GM21367 (cell line): ENCODE data around the gene SEZ6.

Experiments
- ATAC-seq: cut with Tn5 transposase; IDR thresholded peaks from one replicate; pipeline ENCODE4 v1.9.1; 2021; ENCODE audit not compliant: unreplicated experiment

SEZ6 gene

DNA sequence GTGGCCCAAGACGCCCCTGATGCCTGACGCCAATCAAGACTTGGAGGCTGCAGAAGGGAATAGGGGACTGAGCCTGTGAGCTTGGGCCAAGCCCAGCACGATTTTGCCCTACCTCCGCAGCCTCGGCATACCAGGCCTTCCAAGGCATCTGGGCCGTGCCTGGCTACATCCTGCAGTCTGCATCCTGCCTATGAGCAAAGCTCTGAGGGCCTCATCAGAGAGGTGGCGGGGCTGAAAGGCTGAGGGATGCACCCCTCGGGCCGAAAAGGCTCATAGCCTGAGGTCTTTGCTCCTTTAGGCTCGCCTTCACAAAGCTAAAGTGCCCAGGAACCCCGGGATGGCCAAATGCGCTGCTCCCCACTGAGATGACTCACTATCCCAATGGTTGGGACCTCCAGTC, 2.5 kb downstream of the SEZ6 start:
- ATAC-seq: no peak

DNA sequence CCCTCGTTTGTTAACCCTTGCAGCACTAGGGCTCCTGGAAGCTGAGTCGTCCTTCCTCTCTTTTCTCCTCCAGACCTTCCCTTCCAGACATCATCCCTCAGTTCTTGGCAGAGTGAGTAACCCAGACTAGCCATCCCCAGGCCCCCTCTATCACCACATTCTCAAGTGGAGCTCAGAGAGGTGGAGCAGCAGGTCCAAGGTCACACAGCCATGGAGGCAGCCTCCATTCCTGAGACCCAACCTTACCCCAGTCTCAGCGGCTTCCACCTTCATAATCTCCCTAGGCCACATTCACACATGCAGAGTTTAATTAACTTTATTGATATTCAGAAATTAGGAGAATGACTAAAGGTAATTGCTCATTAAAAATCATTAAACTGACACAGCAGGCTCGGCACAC, 3.0 kb downstream of the SEZ6 start:
- no peak for ATAC-seq

DNA sequence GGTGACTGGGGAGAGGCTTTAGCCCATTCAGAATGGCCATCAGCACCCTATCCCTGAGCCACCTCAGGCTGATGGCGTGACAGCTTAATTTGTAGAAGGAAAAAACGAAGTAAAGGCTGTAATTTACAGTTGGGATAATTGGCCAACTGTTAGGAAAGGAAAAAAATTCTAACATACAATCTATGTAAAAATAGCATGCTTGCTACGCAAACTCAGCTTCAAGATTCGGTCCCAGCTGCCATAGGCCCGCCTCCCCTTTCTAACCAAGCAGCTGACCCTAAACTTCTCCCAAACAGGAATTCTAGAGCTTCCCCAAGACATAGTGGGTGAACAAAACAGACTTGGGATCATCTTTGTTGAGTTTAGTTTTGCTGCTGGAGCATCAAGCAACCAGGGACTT, 4.9 kb downstream of the SEZ6 start:
- no peak for ATAC-seq

DNA sequence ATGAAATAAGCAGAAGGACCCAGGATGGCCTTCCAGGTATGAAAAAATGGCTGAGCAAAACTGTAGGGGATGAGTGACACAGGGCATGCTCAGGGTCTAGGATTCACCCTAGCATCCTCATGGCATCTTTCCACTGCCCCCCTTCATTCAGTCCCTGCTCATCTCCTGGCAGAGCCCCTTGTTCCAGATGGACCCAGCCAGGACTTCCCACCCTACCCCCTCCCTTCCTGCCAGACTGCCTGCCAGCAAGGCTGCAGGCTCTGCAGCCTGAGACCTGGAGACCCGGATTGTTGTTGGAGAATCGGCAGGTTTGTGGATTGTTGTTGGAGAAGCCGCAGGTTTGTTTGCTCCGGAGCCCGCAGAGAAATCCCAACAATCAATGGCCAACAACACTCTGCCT, 6.6 kb downstream of the SEZ6 start:
- no peak for ATAC-seq

DNA sequence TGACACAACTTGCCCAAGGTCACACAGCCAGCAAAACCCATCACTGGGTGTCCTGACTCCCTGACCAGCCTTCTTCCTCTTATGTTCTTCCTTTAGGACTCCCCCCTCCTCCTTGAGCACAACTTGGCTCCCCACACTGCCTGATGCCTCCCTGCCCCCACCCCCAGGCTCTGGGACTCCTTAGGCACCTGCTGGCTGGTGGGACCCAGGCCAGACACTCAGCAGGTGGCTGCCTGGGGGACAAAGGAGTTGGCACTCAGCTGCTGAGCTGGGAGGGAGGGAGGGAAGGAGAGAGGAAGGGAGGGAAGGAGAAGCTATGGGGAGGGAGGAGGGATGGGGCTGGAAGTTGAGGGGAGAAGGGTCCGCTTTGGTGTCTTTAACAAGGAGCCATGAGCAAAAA, 8.0 kb downstream of the SEZ6 start:
- no peak for ATAC-seq

DNA sequence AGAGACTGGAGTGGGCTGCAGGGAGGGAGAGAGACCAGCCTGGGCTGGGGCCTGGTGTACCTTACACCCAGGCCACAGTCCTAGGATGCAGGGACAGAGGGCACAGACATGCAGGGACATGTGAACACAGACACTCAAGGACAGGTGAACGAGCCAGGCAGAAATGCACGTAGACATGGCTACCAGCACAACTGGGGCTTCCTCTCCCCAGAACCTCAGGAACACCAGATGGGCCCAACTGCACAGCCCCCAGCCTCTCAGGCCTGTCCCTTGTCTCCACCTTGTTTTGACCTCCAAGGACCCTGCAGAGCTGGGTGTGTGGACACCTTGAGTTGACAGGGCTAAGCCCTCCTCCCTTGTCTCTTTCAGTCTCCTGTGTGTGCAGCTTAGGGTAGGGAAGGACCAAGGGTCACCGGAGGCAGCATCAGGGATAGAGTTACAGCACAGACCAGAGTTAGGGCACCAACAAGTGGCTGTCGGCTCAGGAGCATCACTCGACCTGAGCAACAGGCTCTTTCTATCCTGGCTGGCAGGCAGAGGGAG, 9.2 kb downstream of the SEZ6 start:
- ATAC-seq: no peak

DNA sequence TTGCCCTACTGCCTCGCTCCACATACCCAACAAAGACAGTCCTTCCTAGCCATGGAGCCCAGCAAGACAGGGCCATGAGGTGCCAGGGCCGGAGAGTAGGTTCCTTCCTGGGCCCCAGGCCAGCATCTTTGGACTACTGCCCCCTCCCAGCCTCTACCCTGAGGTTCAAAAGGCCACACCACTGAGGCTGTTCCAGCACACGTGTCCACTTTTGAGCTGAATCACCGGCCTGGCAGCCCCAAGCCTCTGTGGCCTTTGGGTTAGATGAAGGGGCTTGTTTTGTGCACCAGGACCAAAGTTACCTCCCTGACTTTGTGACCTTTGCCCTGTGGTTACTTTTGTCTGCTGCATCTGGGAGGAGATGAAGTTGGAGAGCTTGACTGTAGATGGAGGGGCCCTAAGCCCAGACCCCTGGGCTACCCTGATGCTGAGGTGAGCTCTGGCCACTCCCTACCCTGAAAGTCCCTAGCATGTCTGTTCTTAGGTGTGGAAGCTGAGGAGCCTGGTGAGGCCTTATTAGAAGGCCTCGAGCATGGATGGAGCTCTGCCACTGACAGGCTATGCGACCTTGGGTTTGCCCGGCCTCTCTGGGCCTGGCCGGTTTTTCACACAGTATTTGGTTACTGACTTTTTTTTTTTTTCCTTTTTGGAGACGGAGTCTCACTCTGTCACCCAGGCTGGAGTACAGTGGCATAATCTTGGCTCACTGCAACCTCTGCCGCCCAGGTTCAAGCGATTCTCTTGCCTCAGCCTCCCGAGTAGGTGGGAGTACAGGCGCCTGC, 12.0 kb downstream of the SEZ6 start:
- no peak for ATAC-seq

DNA sequence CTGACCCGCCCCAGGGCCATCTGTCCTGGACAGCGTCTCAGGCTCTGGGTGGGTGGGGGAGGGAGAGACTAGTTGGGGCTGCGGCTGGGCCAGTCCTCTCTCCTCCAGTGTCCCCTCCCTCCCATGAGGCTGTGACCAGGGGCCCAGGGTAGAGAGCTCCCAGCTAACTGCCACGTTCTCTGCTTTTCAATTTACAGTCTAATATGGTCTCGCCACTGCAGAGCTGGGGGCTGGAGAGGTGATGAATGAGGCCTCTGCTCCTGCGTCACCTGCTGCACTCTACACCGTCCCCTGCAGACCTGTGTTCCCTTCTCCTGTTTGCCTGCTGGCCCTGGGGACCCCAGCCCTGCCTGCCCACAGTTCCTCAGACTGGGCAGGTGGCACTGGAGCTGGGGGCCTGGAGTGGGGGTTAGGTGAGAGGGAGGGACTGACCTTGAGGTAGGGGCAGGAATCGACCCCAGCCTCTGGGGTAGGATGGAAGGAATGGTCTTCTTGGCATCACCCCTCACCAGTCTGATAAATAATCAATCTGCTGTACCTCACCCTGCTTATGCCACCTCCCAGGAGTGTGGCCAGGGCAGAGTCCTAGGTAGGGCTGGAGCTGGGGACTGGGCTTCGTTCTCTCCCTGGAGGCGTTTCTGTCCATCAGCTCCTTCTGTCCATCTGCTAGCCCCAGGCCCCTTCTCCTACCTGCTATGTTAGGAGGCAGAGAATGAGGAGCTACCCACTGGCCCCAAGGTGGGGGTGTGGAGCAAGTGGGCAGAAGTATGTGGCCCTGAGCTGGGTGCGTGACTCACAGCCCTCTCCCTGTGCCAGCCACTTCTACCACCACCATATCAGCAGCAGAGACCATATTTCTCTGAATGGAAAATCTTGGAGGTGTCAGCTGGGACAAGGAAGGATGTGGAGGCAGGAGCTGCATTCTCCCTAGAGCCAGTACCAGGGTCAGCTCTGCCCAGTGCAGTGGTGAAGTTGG, 12.9 kb downstream of the SEZ6 start:
- ATAC-seq: no peak

DNA sequence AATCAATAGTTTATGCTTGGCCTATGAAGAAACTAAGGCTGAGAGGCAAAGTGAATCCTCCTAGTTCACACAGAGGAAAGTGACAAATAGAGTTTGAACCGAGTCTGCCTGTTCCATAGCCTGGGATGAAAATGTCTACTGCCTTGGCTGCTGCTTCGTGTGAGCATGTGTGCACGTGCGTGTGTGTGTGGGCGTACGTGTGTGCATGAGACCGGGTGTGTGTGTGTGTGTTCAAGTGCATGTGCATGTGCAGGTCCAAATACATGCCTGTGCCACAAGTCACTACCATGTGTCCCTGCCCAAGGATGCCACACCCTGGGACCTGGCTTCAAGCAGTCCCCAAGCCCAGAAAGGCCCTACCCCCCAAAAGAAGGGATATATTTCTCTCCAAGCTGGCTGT, 13.6 kb downstream of the SEZ6 start:
- no peak for ATAC-seq

DNA sequence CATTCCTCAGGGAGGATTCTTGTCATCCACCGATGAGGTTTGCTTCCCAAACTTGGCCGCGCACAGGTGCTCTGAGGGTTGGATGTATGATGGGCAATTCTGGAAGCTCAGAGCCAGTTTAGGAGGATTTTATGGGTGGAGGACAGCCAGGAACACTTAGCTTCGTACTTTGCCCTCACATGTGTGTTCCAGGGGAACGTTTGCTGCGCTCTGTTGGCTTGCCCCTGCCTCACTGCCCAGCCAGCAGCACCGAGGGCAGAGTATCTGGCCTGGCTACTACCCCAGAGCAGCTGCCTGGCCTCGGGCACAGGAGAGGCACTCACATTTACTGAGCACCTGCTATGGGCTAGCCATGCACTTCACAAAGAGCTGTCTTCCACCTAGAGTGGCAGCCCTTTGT, 14.1 kb downstream of the SEZ6 start:
- ATAC-seq: no peak

DNA sequence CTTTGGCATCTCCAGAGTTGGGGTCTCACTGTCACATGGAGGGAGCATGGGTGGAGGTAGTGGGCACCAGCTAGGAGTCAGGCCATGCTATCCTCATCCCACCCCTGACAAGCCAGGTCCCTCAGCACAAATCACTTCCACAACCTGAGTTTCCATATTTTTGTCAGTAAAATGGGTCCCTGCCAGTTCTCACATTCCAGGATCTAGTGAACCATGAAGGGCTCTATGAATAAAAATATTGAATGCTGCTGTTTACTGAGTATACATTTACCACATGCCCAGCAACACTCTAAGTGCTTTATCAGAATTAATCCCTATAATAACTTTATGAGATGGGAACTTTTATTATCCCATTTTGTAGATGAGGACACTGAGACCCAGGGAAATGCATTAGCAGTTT, 16.8 kb downstream of the SEZ6 start:
- ATAC-seq: no peak

DNA sequence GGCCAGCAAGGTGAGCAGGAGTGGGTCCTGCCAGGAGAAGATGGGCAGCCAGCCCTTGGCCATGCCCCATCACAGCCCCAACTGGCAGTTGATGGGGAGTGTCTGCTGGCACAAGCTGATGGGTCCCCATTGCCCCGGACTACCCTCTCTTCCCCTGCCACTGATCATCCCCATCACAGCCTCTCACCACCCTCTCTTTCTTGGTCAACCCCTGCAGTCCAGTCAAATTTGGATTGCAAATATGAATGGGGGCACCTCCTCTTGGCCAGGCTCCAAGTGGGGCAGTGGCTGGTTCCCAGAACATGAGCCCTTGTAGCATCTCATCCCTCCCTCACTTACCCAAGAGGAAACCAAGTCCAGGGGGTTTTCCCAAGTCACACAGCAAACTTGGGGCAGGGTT, 17.4 kb downstream of the SEZ6 start:
- no peak for ATAC-seq

DNA sequence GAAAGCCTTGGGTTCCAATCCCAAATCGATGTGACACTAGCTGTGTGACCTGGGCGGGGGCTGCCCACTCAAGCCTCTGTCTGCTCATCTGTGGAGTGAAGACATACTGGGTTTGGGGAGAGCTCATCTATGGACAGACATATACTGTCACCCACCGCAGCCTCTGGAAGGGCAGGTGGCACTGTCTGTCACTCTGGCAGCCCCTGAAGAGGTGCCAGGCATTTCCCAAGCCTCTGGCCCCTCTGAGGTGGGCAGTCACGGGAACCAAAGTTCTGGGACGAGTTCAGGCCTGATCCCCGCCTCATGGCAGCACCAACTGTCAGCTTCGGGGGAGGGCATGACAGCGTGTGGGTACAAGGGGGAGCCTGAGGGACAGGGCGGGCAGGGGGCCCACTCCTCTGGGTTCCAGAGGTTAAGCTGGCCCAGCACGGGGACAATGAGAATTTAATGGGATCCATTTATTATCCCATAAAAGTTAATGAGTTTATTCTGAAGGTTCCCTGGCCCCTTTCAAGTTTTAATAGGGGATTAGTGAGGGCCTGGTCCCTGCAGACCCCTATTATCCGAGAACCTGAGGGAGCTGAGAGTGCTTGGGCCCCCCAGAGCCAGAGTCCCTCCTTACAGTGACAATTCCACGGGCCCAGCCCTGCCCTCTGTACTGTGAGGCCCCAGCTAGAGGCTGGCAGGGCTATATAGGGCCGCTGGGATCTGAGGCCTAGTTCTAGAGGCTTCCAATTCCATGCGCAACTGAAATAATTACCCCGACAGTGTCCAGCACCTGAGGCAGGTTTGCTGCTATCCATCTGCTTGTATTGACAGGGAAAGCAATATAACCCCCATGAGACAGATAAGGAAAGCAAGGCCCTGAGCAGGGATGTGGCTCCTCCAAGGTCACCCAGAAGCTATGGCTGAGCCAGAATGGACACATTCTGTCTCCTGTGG, 18.8 kb downstream of the SEZ6 start:
- ATAC-seq: no peak

DNA sequence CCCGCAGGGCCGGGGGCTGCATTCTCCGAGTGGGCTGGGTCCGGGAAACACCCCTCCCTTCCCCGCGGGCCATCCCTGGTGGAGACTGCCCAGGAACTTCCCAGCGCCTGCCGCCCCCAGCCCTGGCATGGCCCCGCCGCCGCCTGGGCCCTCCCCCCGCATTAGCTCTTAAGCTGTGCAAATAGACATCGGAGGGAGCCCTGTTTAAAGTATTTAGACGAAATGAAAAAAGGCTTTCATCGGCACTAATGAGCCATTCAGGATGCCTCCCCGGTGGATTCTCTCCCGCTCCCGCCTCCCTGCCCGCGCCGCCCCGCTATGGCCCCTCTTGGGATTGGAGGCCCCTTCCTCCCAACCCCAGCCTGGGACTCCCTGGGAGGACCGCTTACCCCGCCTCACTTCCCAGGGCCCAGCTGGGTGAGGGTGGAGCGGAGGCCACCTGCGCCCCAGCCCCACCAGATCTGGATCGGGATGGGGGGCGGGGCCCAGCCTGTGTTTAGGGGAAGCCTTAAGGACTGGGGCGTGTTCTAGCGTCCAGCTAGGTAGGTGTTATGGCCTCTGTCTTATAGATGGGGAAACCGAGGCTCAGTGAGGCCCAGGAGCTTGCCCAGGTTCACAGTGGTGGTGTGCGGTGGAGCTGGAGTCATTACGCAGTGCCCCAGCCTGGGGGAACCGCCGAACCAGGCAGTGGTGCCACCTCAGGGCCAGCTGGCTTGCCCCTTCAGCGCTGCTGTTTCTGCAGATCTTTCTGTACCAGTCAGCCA, 19.7 kb downstream of the SEZ6 start:
- no peak for ATAC-seq

DNA sequence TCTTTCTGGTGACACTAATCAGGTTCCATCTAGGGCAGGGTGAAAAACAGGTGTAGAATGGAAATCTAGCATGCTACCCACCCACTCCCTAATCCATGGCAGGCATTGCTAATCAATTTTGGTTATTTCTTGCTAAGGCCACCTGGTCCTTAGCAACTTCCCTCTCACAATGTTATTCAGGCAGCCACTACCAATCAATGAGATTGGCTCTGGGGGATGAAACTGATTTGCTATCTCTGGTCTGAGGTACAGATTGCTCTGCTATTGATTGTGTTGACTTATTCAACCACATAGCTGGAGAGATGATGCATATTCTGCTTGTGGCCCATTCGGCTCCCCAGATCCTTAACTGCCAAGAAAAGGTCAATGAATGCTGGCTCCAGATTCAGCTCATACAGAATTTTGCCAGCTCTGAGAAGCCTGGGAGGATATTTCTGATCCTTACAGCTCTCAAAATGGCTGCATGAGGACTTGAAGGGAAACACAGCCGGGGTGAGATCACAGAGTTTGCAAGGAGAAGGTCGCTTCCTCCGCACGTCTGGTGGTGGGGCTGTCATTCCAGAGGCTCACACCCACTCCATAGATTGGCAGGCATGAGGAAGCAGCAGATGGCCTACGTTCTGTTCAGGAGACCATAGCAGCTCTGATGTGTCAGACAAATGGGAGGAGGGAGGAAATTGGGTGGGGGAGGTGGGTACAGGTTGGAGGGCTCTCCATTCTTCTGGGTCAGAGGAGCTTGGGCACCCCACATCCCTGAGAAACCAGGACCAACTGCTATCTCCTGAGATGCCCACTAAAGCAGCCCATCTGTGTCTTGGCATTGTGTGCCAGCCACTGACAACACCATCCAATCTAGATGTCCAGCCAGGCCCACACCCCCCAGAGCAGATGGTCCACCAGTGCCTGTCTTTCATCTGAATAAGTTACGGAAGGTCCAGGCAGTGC, 22.3 kb downstream of the SEZ6 start:
- ATAC-seq: no peak

DNA sequence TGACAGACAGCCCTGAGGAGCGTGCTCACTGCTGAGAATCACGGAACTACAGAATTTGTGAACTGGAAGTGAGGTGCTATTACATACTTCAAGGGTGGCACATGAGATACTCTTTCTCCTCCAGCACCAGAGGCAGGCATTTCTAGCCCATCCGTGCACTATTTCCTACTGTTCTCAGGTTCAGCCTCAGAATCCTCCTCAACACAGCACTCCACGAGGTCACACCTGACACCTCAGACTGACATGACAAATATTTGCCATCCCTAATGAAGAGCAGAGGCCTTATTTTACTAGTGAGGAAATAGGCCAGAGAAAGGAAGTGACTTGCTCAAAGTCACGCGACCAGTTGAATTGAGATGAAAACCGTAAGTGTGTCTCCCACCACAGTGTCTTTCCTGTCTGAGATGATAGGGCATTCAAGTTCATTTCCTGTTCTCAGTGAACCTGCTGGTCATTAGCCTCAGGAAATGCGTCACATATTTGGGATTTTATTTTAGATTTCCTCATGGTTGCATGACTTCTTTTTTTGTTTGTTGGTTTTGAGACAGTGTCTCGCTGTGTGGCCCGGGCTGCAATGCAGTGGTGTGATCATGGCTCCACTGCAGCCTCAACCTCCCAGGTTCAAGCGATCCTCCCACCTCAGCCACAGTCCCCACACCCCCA, 23.6 kb downstream of the SEZ6 start:
- no peak for ATAC-seq

DNA sequence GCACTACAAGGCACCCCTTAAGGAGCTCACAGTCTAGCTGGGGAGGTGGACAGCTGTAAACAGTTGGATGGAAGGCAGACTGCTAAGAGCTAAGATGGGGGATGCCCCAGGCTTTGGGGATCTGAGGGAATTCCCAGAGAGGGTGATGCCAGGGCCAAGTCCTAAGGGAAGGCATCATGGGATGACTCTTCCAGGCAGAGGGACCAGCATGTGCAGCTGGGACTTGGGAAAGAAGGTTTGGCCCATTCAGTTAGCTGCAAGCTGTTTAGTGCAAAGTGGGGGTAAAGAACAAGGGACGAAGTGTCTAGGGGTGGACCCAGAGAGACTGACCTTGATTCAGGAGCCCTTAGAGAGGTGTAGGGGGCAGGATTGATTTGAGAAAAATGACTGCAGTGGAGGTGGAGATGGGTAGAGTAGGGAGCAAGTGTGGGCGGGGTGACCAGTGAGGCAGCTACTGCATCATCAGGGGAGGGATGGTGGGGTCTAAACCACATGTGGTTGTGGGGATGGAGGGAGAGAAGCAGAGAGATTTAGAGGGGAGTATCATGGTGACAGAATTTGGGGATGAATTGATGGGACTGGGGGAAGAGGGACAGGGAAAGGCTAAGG, 27.4 kb downstream of the SEZ6 start:
- no peak for ATAC-seq
